HG02678 (cell line): ENCODE data around the gene CTNNA2.

Experiments
- ATAC-seq: cut with Tn5 transposase; IDR thresholded peaks from one replicate; pipeline ENCODE4 v1.9.1; 2021; ENCODE audit warnings: mild to moderate bottlenecking, moderate library complexity; ENCODE audit not compliant: unreplicated experiment

The CTNNA2 gene

DNA sequence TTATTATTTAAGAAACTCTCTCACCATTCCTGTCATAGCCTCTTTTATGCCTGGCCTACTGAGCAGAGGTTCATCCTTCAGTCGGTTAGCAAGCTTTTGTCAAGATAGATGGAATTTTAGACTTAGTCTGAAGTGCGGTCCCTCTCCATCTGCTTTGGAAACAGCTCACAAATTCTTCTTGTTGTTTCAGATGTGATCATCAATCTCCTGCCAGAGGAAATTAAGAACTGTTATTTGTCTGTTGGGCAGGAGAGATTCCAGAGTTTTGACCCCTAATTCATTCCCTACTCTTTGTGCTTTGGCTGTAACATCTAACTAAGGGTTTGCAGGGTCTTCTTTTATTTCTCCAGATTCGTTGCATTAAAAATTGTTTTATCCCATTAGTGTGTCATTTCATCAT lies 735.3 kb downstream of the CTNNA2 start:
- no peak for ATAC-seq

- no peak for ATAC-seq
Observed at GRCh38 chr2:80252294-80252986, 739.6 kb downstream of the CTNNA2 start.

DNA sequence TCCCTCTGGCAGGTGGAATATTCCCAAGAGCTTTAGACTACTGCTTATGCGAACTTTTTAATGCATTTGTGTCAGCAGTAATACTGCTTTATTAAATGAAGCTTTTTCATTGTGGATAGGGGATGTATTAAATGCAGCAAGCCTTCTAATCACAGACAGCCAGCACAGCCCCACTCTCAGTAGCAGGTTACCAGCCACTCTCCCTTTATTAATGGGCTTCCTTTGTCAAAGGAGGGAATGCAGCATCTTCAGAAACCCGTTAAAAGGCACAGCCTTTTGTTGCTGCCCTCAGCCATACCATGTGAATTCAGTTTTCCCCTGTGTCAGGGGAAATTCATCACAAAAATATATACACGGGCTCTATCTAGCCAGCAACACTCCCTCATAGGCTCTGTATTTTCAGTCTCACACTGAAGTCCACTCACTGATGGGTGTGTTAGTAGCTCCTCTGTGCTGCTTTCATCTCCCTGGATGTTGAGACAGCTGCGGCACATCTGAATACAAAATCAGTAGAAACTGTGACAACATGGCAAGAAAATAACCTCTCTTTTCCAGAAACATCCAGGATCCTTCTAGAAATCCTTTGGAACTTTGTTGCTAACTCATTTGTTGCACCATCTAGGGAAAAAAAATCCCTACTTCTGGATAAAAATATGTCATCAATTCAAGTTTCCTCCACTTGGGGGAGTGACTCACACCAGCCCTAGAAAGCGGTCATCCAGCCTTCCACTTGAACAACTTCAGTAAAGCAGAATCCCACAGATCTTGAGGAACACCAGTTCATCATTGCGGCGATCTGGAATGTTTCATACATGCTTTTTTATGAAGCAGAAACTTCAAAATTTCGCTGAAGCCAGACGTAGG lies 743.3 kb downstream of the CTNNA2 start:
- no peak for ATAC-seq

DNA sequence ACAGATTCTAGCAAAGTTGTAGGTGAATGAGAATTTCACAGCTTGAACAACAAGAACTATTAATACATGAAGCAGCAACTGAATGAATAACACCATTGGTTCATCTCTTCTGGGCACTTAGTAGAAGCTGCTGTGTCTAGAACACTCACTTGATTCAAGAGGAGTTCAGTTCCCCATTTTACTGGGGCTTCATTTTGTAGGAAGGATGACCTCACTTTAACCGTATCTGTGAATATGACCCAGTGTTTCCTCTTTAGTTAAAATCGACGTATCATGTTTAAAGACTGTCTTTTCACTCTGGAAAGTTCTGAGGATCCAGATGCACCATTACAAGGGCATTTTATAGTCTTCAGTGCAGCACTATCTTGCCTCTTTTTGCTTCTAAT lies 743.9 kb downstream of the CTNNA2 start:
- no peak for ATAC-seq

DNA sequence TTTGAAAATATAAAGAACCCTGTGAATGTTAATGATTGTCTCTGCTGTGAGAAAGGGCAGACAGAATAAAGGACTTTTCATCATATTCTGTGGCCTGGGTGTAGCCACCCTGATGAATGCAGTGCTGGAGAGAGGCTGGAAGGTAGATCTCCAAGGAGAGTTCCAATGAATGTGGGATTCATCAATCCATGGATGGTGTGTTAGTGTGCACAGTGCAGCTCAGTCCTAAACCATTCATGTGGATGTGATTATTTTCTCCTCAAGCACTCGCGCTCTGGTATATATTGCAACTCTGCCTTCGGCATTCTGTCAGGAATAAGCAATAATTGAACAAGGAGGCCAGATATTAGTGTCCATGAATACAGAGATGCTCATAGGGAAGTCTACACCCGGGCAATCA lies 744.6 kb downstream of the CTNNA2 start:
- no peak for ATAC-seq

DNA sequence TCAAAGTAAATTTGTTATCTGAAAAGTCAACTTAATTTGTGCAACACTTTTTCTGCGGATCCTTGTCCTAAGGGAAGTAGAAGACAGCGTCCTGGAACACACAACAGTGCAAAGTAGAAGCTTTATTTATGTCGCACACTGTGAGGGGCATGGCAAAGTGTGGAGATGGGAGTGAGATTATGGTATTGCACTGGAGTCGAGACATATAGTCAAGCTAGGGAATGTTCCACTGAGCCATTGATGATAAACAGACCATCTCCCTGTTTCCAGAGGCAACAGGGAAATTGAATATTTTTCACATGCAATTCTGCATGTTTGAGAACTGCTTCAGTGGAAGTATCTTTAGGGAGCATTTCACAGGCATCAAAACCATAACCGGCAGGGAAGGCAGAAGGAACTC lies 745.5 kb downstream of the CTNNA2 start:
- ATAC-seq, result no peak

GRCh38 chr2:80258793-80259192 lies 745.9 kb downstream of the CTNNA2 start:
- no peak for ATAC-seq

- ATAC-seq, result no peak
Observed at GRCh38 chr2:80259292-80259691, 746.4 kb downstream of the CTNNA2 start.

DNA sequence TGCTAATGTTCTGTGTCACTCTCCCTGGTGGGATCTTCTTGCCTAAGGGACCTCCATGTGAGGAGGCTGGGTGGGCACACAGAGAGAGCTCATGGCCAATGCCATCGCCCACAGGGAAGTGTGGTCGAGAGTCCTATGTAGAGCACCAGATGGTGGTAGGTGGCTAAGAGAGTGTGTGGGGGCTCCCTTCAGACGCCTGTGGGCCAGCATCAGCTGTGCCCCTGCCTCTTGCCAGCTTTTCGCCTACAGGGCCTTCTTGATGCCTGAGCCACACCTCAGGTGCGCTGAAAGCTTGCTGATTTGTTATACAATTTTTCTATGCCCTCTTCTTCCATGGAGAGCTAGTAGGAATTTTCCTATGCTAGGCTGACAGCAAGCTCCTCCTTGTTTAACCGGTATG lies 753.4 kb downstream of the CTNNA2 start:
- ATAC-seq, result no peak

GRCh38 chr2:80269806-80270205 lies 757.0 kb downstream of the CTNNA2 start:
- no peak for ATAC-seq

GRCh38 chr2:80280598-80280997 lies 767.7 kb downstream of the CTNNA2 start:
- no peak for ATAC-seq

GRCh38 chr2:80281049-80281448 lies 768.2 kb downstream of the CTNNA2 start:
- ATAC-seq, result no peak

DNA sequence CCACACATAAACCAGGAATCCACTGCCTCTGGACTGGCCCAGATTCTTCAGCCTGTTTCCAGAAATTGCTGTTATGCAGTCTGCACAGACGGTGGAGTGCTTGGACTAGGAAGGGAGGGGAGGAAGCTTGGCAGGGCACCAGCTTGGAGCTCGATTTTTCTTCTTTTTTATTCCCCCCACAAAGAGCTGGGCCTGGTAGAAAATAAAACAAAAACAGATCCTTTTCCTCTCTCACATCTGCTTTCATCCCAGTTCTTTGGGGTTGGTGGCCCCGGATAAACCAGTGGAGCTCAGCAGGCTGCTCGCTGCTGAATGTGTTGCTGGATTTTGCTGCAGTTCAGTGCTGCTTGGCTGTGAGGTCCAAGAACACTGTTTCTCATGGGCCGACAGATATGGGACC lies 775.7 kb downstream of the CTNNA2 start:
- no peak for ATAC-seq

DNA sequence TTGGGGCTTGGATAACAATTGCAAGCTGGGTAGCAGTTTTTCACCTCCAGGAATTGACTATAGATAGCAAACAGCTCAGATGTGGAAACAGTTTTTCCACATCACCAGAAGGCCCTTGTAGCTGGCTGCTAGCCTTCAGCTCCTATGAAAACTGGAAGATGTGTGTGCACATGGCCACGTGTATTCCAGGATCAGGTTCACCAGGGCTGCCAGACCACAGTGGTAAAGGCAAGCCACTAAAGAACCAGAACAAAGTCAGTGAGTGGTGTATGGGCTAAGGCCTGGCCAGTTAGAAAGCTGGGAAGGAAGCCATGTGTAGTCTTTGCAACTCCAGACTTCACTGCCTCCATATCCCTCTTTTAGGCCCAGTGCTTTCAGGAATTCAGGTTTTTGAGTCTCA lies 778.8 kb downstream of the CTNNA2 start:
- ATAC-seq, result no peak

GRCh38 chr2:80292474-80292873 lies 779.6 kb downstream of the CTNNA2 start:
- no peak for ATAC-seq

- ATAC-seq, result no peak
Observed at GRCh38 chr2:80293039-80293438, 780.2 kb downstream of the CTNNA2 start.

GRCh38 chr2:80298954-80299353 lies 786.1 kb downstream of the CTNNA2 start:
- no peak for ATAC-seq

- ATAC-seq, result no peak
Observed at GRCh38 chr2:80299661-80300060, 786.8 kb downstream of the CTNNA2 start.

DNA sequence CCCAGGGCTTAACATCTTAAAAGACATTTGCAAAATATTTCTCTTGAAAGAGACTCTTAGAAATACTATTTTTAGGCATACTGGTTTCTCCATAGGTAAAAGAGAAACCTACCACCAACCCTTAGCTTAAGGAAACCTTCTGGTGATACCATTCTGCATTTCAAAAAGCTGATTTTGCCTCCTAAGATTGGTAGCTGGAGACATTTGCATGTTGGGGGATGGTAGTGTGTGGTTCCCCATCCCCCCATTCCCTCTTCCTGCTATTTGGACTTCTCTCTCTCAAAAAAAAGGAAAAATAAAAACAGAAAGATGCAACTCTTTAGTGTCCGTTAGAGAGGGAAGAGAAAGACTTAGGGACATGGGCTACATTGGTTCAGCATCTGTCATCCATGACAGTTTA lies 787.5 kb downstream of the CTNNA2 start:
- no peak for ATAC-seq

DNA sequence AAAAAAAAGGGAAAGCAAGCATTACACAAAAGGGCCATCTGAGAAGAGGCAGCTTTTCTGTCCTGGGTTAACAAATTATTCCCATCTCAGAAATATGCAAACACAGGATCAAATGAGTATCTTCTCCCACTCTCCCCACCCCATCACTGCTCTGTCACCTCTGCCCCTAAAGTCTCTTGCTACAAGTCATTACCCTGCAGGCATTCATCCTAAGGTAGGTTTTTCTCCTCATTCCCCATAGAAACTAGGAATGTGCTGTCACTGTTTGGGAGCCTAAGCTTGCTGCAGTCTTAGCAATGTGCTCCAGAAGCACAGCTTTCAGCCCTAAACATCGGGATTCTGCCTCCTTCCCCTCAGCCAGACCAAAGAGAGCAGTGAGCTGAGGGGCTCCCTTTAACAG lies 788.1 kb downstream of the CTNNA2 start:
- ATAC-seq, result no peak

GRCh38 chr2:80302001-80302313 lies 789.1 kb downstream of the CTNNA2 start:
- ATAC-seq, result no peak

DNA sequence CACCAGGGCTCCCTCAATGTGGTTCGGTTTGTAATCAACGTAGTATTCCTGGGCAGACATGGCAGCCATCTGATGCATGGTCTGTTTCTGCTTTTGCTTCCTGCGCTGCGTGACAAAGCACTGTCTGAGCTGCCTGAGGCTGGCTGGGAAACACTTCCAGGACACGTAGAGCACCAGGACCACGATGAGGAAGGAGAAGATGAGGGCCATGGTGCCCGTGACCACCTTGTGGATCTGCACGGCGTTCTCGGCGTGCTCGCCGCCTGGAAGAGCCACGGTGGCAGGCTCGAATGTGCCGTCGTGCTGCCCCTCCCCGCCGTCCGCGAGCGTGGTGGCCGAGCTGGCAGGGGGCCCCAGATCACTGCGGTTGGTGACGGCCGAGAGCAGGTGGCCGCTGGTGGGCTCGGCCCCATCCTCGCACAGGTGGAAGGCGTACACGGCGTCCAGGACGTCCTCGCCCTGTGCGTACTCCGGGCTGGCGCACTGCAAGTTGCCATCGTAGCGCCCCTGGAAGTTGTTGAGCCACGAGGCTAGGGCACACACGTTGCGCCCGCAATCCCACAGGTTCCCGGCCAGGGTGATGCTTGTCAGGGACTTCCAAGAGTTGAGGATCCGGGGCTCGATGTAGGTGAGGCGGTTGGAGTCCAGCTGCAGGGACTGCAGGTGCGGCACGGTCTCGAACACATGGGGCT lies 789.6 kb downstream of the CTNNA2 start:
- ATAC-seq, result no peak
